ENCODE results near the gene IL1A.

Gene IL1A

GRCh38 chr2:112791019-112791418 is 6.7 kb upstream of the IL1A start:
- DNase-seq, result no peak

- DNase-seq, result no peak
Measured at GRCh38 chr2:112790305-112790704, 6.0 kb upstream of the IL1A start.

- no peak for DNase-seq
Measured at GRCh38 chr2:112789186-112789585, 4.9 kb upstream of the IL1A start.

GRCh38 chr2:112788653-112789052 is 4.4 kb upstream of the IL1A start:
- DNase-seq, result no peak

- no peak for DNase-seq
Measured at GRCh38 chr2:112787729-112788393, 3.6 kb upstream of the IL1A start.

- DNase-seq, result no peak
Measured at GRCh38 chr2:112787294-112787693, 3.0 kb upstream of the IL1A start.

- no peak for DNase-seq
Measured at GRCh38 chr2:112783187-112783714, 1.0 kb downstream of the IL1A start.

- no peak for DNase-seq
Measured at GRCh38 chr2:112782234-112782799, 2.0 kb downstream of the IL1A start.

GRCh38 chr2:112779598-112779997 is 4.7 kb downstream of the IL1A start:
- no peak for DNase-seq

- no peak for DNase-seq
Measured at GRCh38 chr2:112777036-112777435, 7.3 kb downstream of the IL1A start.

GRCh38 chr2:112776113-112776512 is 8.2 kb downstream of the IL1A start:
- DNase-seq, result no peak

GRCh38 chr2:112774536-112775285 is 9.6 kb downstream of the IL1A start:
- no peak for DNase-seq

GRCh38 chr2:112773556-112773955 is 10.7 kb downstream of the IL1A start:
- DNase-seq, result no peak

GRCh38 chr2:112772911-112773475 is 11.3 kb downstream of the IL1A start:
- DNase-seq, result no peak

GRCh38 chr2:112772322-112772721 is 12.0 kb downstream of the IL1A start:
- DNase-seq, result no peak

GRCh38 chr2:112768432-112768831 is 15.9 kb downstream of the IL1A start:
- no peak for DNase-seq

- no peak for DNase-seq
Measured at GRCh38 chr2:112767693-112768330, 16.5 kb downstream of the IL1A start.

- DNase-seq, result peak in 1 of 2 experiments; percentile 24
Measured at GRCh38 chr2:112765251-112765650, 19.0 kb downstream of the IL1A start.

GRCh38 chr2:112764071-112765044 is 19.9 kb downstream of the IL1A start, which contains the start of gene CKAP2L:
TSS of gene CKAP2L (minus strand) at chr2:112764609. CDS start at chr2:112764598, 11 bp downstream.
- peak; percentile 97 to 99 for DNase-seq

- DNase-seq, result no peak
Measured at GRCh38 chr2:112762276-112762675, 22.0 kb downstream of the IL1A start.

GRCh38 chr2:112760149-112760548 is 24.1 kb downstream of the IL1A start:
- DNase-seq, result no peak

- no peak for DNase-seq
Measured at GRCh38 chr2:112758711-112759110, 25.6 kb downstream of the IL1A start.
